ENCODE measurements around the gene FARP1.

- TF ChIP-seq, protein P1, sequence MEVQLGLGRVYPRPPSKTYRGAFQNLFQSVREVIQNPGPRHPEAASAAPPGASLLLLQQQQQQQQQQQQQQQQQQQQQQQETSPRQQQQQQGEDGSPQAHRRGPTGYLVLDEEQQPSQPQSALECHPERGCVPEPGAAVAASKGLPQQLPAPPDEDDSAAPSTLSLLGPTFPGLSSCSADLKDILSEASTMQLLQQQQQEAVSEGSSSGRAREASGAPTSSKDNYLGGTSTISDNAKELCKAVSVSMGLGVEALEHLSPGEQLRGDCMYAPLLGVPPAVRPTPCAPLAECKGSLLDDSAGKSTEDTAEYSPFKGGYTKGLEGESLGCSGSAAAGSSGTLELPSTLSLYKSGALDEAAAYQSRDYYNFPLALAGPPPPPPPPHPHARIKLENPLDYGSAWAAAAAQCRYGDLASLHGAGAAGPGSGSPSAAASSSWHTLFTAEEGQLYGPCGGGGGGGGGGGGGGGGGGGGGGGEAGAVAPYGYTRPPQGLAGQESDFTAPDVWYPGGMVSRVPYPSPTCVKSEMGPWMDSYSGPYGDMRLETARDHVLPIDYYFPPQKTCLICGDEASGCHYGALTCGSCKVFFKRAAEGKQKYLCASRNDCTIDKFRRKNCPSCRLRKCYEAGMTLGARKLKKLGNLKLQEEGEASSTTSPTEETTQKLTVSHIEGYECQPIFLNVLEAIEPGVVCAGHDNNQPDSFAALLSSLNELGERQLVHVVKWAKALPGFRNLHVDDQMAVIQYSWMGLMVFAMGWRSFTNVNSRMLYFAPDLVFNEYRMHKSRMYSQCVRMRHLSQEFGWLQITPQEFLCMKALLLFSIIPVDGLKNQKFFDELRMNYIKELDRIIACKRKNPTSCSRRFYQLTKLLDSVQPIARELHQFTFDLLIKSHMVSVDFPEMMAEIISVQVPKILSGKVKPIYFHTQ (CRISPR knock-in tag; IDR thresholded peaks at IDR 0.05): no peak
- TF ChIP-seq STAT6 (CRISPR knock-in tag; conservative IDR thresholded peaks at IDR 0.05; ENCODE audit: low read depth) (no peak), CTCF (IDR thresholded peaks at IDR 0.05) (peak; percentile 78), MLX (CRISPR knock-in tag; IDR thresholded peaks at IDR 0.05) (no peak)
Measured at GRCh38 chr13:98447881-98448641, 305.2 kb downstream of the FARP1 start.

Data from WTC11 (cell line).